Right atrium auricular region (tissue), 2 donors: ENCODE results near the gene CNEP1R1. TPM values are rescaled to one million over a fixed set of nuclear protein-coding genes. Genes with fewer than 3 reads are reported as not detected.
A peak's percentile ranks its signal among the peaks of the same experiment; 100 is the strongest.

ENCODE experiments used
- DNase-seq: peaks from one replicate; pipeline ENCODE4 v3.0.0-alpha.2; 2019; ENCODE audit warnings: low spot score
- H3K27ac ChIP-seq, 2 donors: fragments of 200-600 bp; sonication (generic); 1 replicate in 1 of 2; 2 replicates in 1 of 2; pipeline ENCODE4 v1.5.1; 2016 to 2019
- H3K27me3 ChIP-seq, 2 donors: fragments of 200-600 bp; sonication (generic); one replicate each; pipeline versions ENCODE4 v1.5.1 to v1.6.0; 2017 to 2019
- H3K36me3 ChIP-seq: fragments of 200-600 bp; sonication (generic); one replicate; pipeline ENCODE4 v1.5.1; 2016
- H3K4me1 ChIP-seq, 2 donors: fragments of 200-600 bp; sonication (generic); one replicate each; pipeline versions ENCODE4 v1.5.1 to v1.6.0; 2017 to 2019
- H3K4me3 ChIP-seq, 2 donors: fragments of 200-600 bp; sonication (generic); 1 replicate in 1 of 2; 2 replicates in 1 of 2; pipeline ENCODE4 v1.5.1; 2017 to 2019; ENCODE audit warnings: mild to moderate bottlenecking in 1 of 2, moderate library complexity in 1 of 2
- H3K9me3 ChIP-seq, 2 donors: fragments of 200-600 bp; sonication (generic); one replicate each; pipeline ENCODE4 v1.5.1; 2019
- total RNA-seq, 2 donors: library from RNA; depleted of rRNA; stranded (reverse); fragments of >200 nt; gene quantifications; one replicate each; pipeline ENCODE4 v1.1.0, GENCODE V29; 2016
- TF ChIP-seq, protein P1 (sequence below), 2 donors: fragments of 200-600 bp; sonication (generic); IDR thresholded peaks; one replicate each; pipeline ENCODE4 v1.5.1; 2019; ENCODE audit warnings: antibody characterized with exemption in 2 of 2

The CNEP1R1 gene
- total RNA-seq, 2 donors from 2014 or later: 11.6 to 13.3 TPM

DNA sequence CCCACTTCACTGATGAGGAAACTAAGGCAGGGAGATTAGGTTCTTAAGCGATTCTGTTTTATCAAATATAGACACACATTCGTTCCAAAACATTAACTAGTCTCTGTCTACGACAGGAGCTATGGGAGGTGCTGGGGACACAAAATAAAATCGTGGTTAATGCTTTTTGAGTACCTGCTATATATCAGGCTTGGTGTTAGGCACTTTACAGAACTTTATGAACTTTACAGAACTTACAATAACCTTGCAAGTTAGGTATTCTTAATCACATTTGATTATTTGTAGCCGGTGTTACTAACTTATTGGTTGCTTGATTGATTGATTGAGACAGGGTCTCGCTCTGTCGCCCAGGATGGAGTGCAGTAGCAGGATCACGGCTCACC, 40.2 kb downstream of the CNEP1R1 start:
- Histone ChIP-seq H3K27me3 (no peaks in the 10 kb centered on the region), H3K4me1 (peaks cover 0 to 23% of the 10 kb centered on the region in 2 donors), H3K36me3 (peaks cover 2% of the 10 kb centered on the region), H3K27ac (peak overlapping the region; percentile 95 to 99), H3K4me3 (peak overlapping the region; percentile 80 to 95), H3K9me3 (no peaks in the 10 kb centered on the region)
- DNase-seq: no peak
- TF ChIP-seq, protein P1, sequence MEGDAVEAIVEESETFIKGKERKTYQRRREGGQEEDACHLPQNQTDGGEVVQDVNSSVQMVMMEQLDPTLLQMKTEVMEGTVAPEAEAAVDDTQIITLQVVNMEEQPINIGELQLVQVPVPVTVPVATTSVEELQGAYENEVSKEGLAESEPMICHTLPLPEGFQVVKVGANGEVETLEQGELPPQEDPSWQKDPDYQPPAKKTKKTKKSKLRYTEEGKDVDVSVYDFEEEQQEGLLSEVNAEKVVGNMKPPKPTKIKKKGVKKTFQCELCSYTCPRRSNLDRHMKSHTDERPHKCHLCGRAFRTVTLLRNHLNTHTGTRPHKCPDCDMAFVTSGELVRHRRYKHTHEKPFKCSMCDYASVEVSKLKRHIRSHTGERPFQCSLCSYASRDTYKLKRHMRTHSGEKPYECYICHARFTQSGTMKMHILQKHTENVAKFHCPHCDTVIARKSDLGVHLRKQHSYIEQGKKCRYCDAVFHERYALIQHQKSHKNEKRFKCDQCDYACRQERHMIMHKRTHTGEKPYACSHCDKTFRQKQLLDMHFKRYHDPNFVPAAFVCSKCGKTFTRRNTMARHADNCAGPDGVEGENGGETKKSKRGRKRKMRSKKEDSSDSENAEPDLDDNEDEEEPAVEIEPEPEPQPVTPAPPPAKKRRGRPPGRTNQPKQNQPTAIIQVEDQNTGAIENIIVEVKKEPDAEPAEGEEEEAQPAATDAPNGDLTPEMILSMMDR (IDR thresholded peaks at IDR 0.05): no peak

DNA sequence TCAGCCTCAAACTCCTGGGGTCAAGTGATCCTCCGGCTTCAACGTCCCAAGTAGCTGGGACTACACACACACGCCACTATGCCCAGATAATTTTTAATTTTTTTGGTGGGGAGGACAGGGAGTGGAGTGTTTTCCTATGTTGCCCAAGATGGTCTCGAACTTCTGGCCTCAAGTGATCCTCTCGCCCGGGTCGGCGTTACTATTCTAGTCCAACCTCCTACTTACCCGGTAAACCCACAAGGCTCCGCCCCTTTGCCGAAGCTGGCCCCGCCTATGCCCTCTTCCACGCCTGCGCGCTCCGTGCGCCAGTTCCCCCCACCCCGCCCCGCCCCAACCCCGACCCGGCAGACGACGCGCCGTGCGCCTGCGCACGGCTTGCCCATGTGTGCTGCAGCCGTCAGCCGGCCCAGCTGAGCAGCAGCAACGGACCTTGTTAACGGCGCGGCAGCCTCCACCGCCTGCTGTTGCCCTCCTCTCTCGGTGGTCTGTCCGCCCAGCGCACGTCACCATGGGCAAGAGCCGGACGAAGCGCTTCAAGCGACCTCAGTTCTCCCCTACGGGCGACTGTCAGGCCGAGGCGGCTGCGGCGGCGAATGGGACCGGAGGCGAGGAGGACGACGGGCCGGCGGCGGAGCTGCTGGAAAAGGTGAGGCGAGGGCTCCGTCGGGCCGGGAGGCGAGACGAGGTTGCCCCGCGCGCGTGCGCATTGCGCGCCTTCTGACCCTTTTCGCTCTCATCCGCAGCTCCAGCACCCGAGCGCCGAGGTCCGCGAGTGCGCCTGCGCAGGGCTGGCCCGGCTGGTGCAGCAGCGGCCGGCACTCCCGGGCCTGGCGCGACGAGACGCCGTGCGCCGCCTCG, 40.8 kb downstream of the CNEP1R1 start, which contains the start of gene HEATR3:
Gene HEATR3 (plus strand): TSS at position 347 of the 858 bp plus-strand sequence. CDS start 162 bp downstream, at position 509.
- TF ChIP-seq, protein P1 (IDR thresholded peaks at IDR 0.05): peak in 1 of 2 donors; percentile 40
- Histone ChIP-seq H3K27me3 (no peaks in the 10 kb centered on the region), H3K36me3 (peaks cover 8% of the 10 kb centered on the region), H3K4me1 (peaks cover 0 to 23% of the 10 kb centered on the region in 2 donors), H3K9me3 (no peaks in the 10 kb centered on the region), H3K4me3 (peak within 1 kb of the TSS; percentile 80 to 95), H3K27ac (peak within 1 kb of the TSS; percentile 95 to 99)
- DNase-seq: peak; percentile 92

DNA sequence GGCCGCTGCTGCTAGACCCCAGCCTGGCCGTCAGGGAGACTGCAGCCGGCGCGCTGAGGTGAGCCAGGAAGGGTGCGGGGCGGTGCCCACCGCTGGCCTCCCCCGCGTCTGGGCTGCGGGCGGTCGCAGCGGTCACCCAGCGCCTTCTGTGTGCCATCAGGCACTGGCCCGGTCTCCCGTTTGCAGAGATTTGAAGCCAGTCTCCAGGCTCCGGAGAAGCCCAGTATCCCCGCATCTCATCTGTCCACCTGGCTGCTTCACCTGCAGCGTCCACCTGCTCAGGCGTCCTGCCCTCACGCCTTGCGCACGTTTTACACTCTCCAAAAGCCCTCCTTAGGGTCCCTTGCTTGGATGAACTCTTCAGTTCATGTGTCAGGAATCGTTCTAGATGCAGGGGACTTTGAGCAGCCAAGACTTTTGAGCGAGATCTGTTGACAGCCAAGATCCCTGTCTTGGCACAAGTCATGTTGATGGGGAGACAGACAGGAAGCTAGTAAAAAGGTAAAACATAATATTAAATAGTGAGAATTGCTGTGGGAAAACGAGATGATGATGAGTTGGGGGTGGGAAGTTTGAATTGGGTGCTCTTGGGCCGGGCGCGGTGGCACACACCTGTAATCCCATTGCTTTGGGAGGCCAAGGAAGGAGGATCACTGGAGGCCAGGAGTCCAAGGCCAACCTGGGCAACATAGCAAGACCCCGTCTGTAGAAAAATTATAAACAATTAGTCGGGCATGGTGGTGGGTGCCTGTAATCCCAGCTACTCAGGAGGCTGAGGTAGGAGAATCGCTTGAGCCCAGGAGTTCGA, 41.7 kb downstream of the CNEP1R1 start:
- no peaks in the 10 kb centered on the region for H3K27me3 ChIP-seq
- TF ChIP-seq, protein P1 (IDR thresholded peaks at IDR 0.05): no peak
- peaks cover 11% of the 10 kb centered on the region for H3K36me3 ChIP-seq
- H3K4me3 ChIP-seq: peak overlapping the region; percentile 80 to 95
- H3K27ac ChIP-seq: peak overlapping the region; percentile 95 to 99
- H3K4me1 ChIP-seq: peaks cover 0 to 23% of the 10 kb centered on the region in 2 donors
- DNase-seq: no peak
- no peaks in the 10 kb centered on the region for H3K9me3 ChIP-seq

DNA sequence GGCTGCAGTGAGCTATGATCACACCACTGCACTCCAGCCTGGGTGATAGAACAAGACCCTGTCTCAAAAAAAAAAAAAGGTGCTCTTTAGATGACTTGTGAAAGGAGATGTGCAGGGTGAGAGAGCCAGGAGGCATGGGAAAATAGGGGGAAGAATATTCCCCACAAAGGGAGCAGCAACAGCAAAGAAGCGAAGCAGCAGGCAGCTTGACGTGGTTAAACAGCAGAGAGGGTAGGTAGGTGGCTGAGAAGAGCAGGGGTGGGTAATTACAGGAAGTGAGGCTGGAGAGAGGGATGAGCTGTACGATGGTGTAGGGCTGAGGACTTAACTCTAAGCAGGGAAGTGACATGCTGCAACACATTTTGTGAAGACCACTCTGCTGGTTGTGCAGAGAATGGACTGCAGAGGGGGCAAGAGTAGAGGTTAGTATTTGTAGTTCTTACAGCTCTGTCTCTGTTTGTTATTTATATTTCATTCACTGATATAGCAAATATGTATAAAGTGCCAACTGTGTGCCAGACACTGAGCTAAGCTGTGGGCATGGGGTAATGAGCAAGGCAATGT, 42.3 kb downstream of the CNEP1R1 start:
- no peaks in the 10 kb centered on the region for H3K9me3 ChIP-seq
- no peak overlapping the region for H3K4me3 ChIP-seq
- no peak for DNase-seq
- H3K36me3 ChIP-seq: peaks cover 11% of the 10 kb centered on the region
- H3K4me1 ChIP-seq: peaks cover 0 to 23% of the 10 kb centered on the region in 2 donors
- no peaks in the 10 kb centered on the region for H3K27me3 ChIP-seq
- TF ChIP-seq, protein P1 (IDR thresholded peaks at IDR 0.05): peak in 1 of 2 donors; percentile 52
- H3K27ac ChIP-seq: no peak overlapping the region

DNA sequence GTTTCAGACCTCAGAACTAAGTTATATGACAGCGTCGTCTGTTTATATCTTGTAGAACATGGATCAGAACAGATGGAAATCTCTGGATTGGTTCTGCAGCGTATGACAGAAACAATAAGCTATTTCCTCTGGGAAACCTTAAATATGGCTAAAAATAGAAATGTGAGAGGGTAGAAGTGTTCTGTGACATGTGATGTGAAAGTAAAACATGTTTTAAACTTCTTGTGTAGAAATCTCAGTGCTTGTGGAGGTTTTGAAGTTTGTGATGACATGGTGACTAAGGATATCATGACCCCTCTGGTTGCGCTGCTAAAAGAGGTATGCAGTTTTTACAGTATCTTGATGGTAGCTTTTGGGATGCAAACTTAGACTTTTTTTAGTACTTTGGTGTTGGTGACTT, 43.5 kb downstream of the CNEP1R1 start:
- H3K27ac ChIP-seq: no peak overlapping the region
- peaks cover 0 to 23% of the 10 kb centered on the region in 2 donors for H3K4me1 ChIP-seq
- no peaks in the 10 kb centered on the region for H3K27me3 ChIP-seq
- DNase-seq: no peak
- H3K36me3 ChIP-seq: peaks cover 11% of the 10 kb centered on the region
- TF ChIP-seq, protein P1 (IDR thresholded peaks at IDR 0.05): no peak
- H3K9me3 ChIP-seq: no peaks in the 10 kb centered on the region
- H3K4me3 ChIP-seq: no peak overlapping the region
